ENCODE data around the gene FGF14.

DNA sequence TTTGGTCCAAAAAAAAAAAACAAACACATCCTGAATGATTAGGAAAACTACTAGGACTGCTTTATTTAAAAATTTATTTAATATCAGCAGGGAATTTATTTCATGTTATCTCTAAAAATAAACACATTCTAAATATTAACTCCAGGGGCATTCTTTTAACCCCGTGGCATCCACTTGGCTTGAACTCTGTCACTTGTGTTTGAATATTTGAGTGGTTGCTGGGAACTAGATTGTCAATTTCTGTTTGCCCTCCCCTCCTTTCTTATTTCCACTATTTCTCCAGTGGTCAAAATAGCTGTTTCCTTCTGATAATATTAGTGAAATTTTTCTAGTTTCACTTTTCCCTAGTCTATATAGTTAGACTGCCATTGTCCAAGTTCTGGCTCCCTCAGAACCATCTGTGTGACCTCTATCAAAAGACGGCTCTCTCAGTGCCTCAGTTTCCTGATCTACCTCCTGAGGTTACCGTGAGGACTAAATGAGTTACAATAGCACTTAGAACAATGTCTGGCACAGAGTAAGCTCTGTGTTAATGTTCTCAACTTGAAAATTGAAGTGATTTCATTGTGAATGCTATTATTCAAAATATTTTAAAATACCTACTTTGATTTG, 107.3 kb downstream of the FGF14 start:
- TF ChIP-seq, protein P1, sequence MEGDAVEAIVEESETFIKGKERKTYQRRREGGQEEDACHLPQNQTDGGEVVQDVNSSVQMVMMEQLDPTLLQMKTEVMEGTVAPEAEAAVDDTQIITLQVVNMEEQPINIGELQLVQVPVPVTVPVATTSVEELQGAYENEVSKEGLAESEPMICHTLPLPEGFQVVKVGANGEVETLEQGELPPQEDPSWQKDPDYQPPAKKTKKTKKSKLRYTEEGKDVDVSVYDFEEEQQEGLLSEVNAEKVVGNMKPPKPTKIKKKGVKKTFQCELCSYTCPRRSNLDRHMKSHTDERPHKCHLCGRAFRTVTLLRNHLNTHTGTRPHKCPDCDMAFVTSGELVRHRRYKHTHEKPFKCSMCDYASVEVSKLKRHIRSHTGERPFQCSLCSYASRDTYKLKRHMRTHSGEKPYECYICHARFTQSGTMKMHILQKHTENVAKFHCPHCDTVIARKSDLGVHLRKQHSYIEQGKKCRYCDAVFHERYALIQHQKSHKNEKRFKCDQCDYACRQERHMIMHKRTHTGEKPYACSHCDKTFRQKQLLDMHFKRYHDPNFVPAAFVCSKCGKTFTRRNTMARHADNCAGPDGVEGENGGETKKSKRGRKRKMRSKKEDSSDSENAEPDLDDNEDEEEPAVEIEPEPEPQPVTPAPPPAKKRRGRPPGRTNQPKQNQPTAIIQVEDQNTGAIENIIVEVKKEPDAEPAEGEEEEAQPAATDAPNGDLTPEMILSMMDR (IDR thresholded peaks at IDR 0.05): no peak
- no peak for TF ChIP-seq EZH2 (IDR thresholded peaks at IDR 0.05; ENCODE audit: borderline replicate concordance, insufficient read depth, low read depth, low read length, poor library complexity, severe bottlenecking)

All from B cell (primary cell).